ENCODE results near the gene AOPEP.

The AOPEP gene

DNA sequence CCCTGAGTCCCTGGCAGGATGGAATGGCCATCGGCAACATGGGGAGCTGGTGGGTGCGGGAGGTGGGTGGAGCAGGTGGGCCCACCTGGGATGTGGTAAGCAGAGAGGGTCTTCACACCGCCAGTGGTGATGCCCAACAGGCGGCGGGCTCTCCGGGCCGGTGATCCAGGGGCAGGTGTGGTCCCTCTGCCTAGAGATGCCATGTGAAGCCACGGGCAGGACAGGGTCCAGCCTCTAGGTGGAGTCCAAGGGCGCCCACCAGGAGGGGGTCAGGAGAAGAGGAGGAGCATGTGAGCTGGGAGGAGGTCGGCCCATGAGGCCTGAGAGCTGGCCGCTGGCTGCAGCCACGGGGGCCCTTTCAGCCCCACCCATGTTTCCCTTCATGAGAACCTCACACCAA lies 369.9 kb downstream of the AOPEP start:
- Histone ChIP-seq H3K9me3 (ENCODE audit: low read length) (no peaks in the 10 kb centered on the region), H3K9me2 (ENCODE audit: low read depth, low read length) (no peaks in the 10 kb centered on the region), H3K27ac (ENCODE audit: low read depth, low read length, poor library complexity, severe bottlenecking) (no peak overlapping the region), H3K27me3 (ENCODE audit: insufficient read depth, low read length) (no peaks in the 10 kb centered on the region), H3K4me2 (ENCODE audit: low read length) (no peak overlapping the region), H3K36me3 (ENCODE audit: insufficient read depth, low read length) (peaks cover 5% of the 10 kb centered on the region; the same call in 1 of the 2 replicates), H3K4me1 (ENCODE audit: insufficient read depth, low read length, severe bottlenecking) (peaks cover 6% of the 10 kb centered on the region), H3K9ac (ENCODE audit: low read length) (no peak overlapping the region), H3K4me3 (ENCODE audit: low read depth, low read length, poor library complexity, severe bottlenecking) (no peak overlapping the region), H3F3A (ENCODE audit: insufficient read depth, low read length) (no peaks in the 10 kb centered on the region), H3K79me2 (ENCODE audit: insufficient read depth, low read length) (no peaks in the 10 kb centered on the region), H4K20me1 (ENCODE audit: insufficient read depth, low read length) (no peaks in the 10 kb centered on the region), H2AFZ (ENCODE audit: low read length) (no peak overlapping the region)
- TF ChIP-seq, protein P1, sequence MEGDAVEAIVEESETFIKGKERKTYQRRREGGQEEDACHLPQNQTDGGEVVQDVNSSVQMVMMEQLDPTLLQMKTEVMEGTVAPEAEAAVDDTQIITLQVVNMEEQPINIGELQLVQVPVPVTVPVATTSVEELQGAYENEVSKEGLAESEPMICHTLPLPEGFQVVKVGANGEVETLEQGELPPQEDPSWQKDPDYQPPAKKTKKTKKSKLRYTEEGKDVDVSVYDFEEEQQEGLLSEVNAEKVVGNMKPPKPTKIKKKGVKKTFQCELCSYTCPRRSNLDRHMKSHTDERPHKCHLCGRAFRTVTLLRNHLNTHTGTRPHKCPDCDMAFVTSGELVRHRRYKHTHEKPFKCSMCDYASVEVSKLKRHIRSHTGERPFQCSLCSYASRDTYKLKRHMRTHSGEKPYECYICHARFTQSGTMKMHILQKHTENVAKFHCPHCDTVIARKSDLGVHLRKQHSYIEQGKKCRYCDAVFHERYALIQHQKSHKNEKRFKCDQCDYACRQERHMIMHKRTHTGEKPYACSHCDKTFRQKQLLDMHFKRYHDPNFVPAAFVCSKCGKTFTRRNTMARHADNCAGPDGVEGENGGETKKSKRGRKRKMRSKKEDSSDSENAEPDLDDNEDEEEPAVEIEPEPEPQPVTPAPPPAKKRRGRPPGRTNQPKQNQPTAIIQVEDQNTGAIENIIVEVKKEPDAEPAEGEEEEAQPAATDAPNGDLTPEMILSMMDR (IDR thresholded peaks at IDR 0.05; ENCODE audit: low read length): peak; percentile 26; the same call in 1 of the 2 replicates
- no peak for TF ChIP-seq EZH2 (IDR thresholded peaks at IDR 0.05; ENCODE audit: borderline replicate concordance, low read length)

GRCh38 chr9:95096807-95097206 lies 370.3 kb downstream of the AOPEP start:
- no peak for TF ChIP-seq EZH2 (IDR thresholded peaks at IDR 0.05; ENCODE audit: borderline replicate concordance, low read length)
- TF ChIP-seq, protein P1 (IDR thresholded peaks at IDR 0.05; ENCODE audit: low read length): peak; percentile 3; the same call in 1 of the 2 replicates
- H3K4me2 ChIP-seq (ENCODE audit: low read length): no peak overlapping the region
- no peak overlapping the region for H3K27ac ChIP-seq (ENCODE audit: low read depth, low read length, poor library complexity, severe bottlenecking)
- H3F3A ChIP-seq (ENCODE audit: insufficient read depth, low read length): no peaks in the 10 kb centered on the region
- H3K4me3 ChIP-seq (ENCODE audit: low read depth, low read length, poor library complexity, severe bottlenecking): no peak overlapping the region
- H3K79me2 ChIP-seq (ENCODE audit: insufficient read depth, low read length): no peaks in the 10 kb centered on the region
- no peak overlapping the region for H3K9ac ChIP-seq (ENCODE audit: low read length)
- H3K9me3 ChIP-seq (ENCODE audit: low read length): no peaks in the 10 kb centered on the region
- peaks cover 5% of the 10 kb centered on the region; the same call in 1 of the 2 replicates for H3K36me3 ChIP-seq (ENCODE audit: insufficient read depth, low read length)
- no peak overlapping the region for H2AFZ ChIP-seq (ENCODE audit: low read length)
- H3K27me3 ChIP-seq (ENCODE audit: insufficient read depth, low read length): no peaks in the 10 kb centered on the region
- H3K4me1 ChIP-seq (ENCODE audit: insufficient read depth, low read length, severe bottlenecking): peaks cover 2% of the 10 kb centered on the region
- H4K20me1 ChIP-seq (ENCODE audit: insufficient read depth, low read length): no peaks in the 10 kb centered on the region
- no peaks in the 10 kb centered on the region for H3K9me2 ChIP-seq (ENCODE audit: low read depth, low read length)

GRCh38 chr9:95097279-95097678 lies 370.8 kb downstream of the AOPEP start:
- Histone ChIP-seq H4K20me1 (ENCODE audit: insufficient read depth, low read length) (no peaks in the 10 kb centered on the region), H3K9me2 (ENCODE audit: low read depth, low read length) (no peaks in the 10 kb centered on the region), H3K4me2 (ENCODE audit: low read length) (no peak overlapping the region), H3K9ac (ENCODE audit: low read length) (no peak overlapping the region), H3K4me3 (ENCODE audit: low read depth, low read length, poor library complexity, severe bottlenecking) (no peak overlapping the region), H2AFZ (ENCODE audit: low read length) (no peak overlapping the region), H3F3A (ENCODE audit: insufficient read depth, low read length) (no peaks in the 10 kb centered on the region), H3K4me1 (ENCODE audit: insufficient read depth, low read length, severe bottlenecking) (no peaks in the 10 kb centered on the region), H3K79me2 (ENCODE audit: insufficient read depth, low read length) (no peaks in the 10 kb centered on the region), H3K36me3 (ENCODE audit: insufficient read depth, low read length) (peaks cover 5% of the 10 kb centered on the region; the same call in 1 of the 2 replicates), H3K9me3 (ENCODE audit: low read length) (no peaks in the 10 kb centered on the region), H3K27me3 (ENCODE audit: insufficient read depth, low read length) (no peaks in the 10 kb centered on the region), H3K27ac (ENCODE audit: low read depth, low read length, poor library complexity, severe bottlenecking) (no peak overlapping the region)
- no peak for TF ChIP-seq EZH2 (IDR thresholded peaks at IDR 0.05; ENCODE audit: borderline replicate concordance, low read length)
- TF ChIP-seq, protein P1 (IDR thresholded peaks at IDR 0.05; ENCODE audit: low read length): no peak

Measured in OCI-LY1 (cell line).